SKM-1 treated with dmso at 0.1 percent for 144 hours (cell line): ENCODE results near the gene GAS7.
A peak's percentile ranks its signal among the peaks of the same experiment; 100 is the strongest.
"Not testable (repeated sequence)": the region's sequence is repeated elsewhere in the genome, so short reads cannot be mapped to it uniquely, and the experiment has no call there.

Experiments used
- DNase-seq: peaks from one replicate; lab custom pipeline; 2025; ENCODE audit not compliant: unreplicated experiment; lab: John Stamatoyannopoulos, UW

The GAS7 gene

GRCh38 chr17:10031127-10031526 is 167.3 kb downstream of the GAS7 start:
- no peak for DNase-seq

- no peak for DNase-seq
Observed at GRCh38 chr17:10029129-10029528, 169.3 kb downstream of the GAS7 start.

GRCh38 chr17:10025976-10026901 is 172.2 kb downstream of the GAS7 start:
- no peak for DNase-seq

- DNase-seq = no peak
Observed at GRCh38 chr17:10025224-10025623, 173.2 kb downstream of the GAS7 start.

GRCh38 chr17:10022416-10022815 is 176.0 kb downstream of the GAS7 start:
- no peak for DNase-seq

- peak; percentile 59 for DNase-seq
Observed at GRCh38 chr17:10021272-10021984, 177.0 kb downstream of the GAS7 start.

GRCh38 chr17:10019941-10020451 is 178.4 kb downstream of the GAS7 start:
- DNase-seq = no peak

GRCh38 chr17:10018461-10018891 is 179.9 kb downstream of the GAS7 start:
- DNase-seq = peak; percentile 92

GRCh38 chr17:10016958-10017570 is 181.3 kb downstream of the GAS7 start:
- DNase-seq = not testable (repeated sequence)

GRCh38 chr17:10013365-10014112 is 184.9 kb downstream of the GAS7 start:
- DNase-seq = no peak

- DNase-seq = no peak
Observed at GRCh38 chr17:10010752-10011151, 187.7 kb downstream of the GAS7 start.

- DNase-seq = no peak
Observed at GRCh38 chr17:10003705-10004104, 194.7 kb downstream of the GAS7 start.

- DNase-seq = not testable (repeated sequence)
Observed at GRCh38 chr17:10002567-10003360, 195.6 kb downstream of the GAS7 start.

- no peak for DNase-seq
Observed at GRCh38 chr17:10001306-10001873, 197.0 kb downstream of the GAS7 start.

- DNase-seq = no peak
Observed at GRCh38 chr17:9999919-10000695, 198.3 kb downstream of the GAS7 start.

- DNase-seq = no peak
Observed at GRCh38 chr17:9998060-9998459, 200.3 kb downstream of the GAS7 start.

GRCh38 chr17:9994761-9995160 is 203.6 kb downstream of the GAS7 start:
- DNase-seq = no peak

GRCh38 chr17:9991796-9992195 is 206.6 kb downstream of the GAS7 start:
- DNase-seq = no peak

GRCh38 chr17:9991351-9991750 is 207.1 kb downstream of the GAS7 start:
- no peak for DNase-seq
